ENCODE measurements around the gene MUCL3. TPM values are rescaled to one million over a fixed set of nuclear protein-coding genes. Genes with fewer than 3 reads are reported as not detected.
"Not testable (repeated sequence)": the region's sequence is repeated elsewhere in the genome, so short reads cannot be mapped to it uniquely, and the experiment has no call there.

Gene MUCL3
- total RNA-seq, 1 donor from 2014 or later: not detected

- H3K27me3 Mint-ChIP-seq (ENCODE audit: insufficient read depth): no peaks in the 10 kb centered on the region
- peak overlapping the region; percentile 33 for H3K27ac Mint-ChIP-seq
- no peak for DNase-seq (ENCODE audit: low spot score)
- H3K36me3 Mint-ChIP-seq (ENCODE audit: low read depth): peaks cover 51% of the 10 kb centered on the region
- H3K4me1 Mint-ChIP-seq (ENCODE audit: low read depth): peaks cover 38% of the 10 kb centered on the region
- peak overlapping the region; percentile 94 for H3K4me3 Mint-ChIP-seq
- intact Hi-C loops (cut with micrococcal nuclease): loop anchor here (1.0 to 2.0 kb wide), 4 partner anchors 127 to 233 kb away; no protein-coding TSS in a partner anchor
- no peaks in the 10 kb centered on the region for H3K9me3 Mint-ChIP-seq
These were observed 25.2 kb upstream of the MUCL3 start for GRCh38 chr6:30915591-30915946.

GRCh38 chr6:30917041-30917440, 23.7 kb upstream of the MUCL3 start:
- H3K36me3 Mint-ChIP-seq (ENCODE audit: low read depth): peaks cover 45% of the 10 kb centered on the region
- no peak overlapping the region for H3K4me3 Mint-ChIP-seq
- no peak overlapping the region for H3K27ac Mint-ChIP-seq
- no peaks in the 10 kb centered on the region for H3K9me3 Mint-ChIP-seq
- peaks cover 38% of the 10 kb centered on the region for H3K4me1 Mint-ChIP-seq (ENCODE audit: low read depth)
- intact Hi-C loops (cut with micrococcal nuclease): no loop called here
- H3K27me3 Mint-ChIP-seq (ENCODE audit: insufficient read depth): no peaks in the 10 kb centered on the region
- no peak for DNase-seq (ENCODE audit: low spot score)

GRCh38 chr6:30917487-30917886, 23.3 kb upstream of the MUCL3 start:
- DNase-seq (ENCODE audit: low spot score): no peak
- Mint-ChIP-seq H3K27me3 (ENCODE audit: insufficient read depth) (no peaks in the 10 kb centered on the region), H3K36me3 (ENCODE audit: low read depth) (peaks cover 45% of the 10 kb centered on the region), H3K4me3 (no peak overlapping the region), H3K9me3 (no peaks in the 10 kb centered on the region), H3K4me1 (ENCODE audit: low read depth) (peaks cover 38% of the 10 kb centered on the region), H3K27ac (no peak overlapping the region)
- intact Hi-C loops (cut with micrococcal nuclease): no loop called here

GRCh38 chr6:30918670-30919069, 22.1 kb upstream of the MUCL3 start:
- Mint-ChIP-seq H3K27ac (no peak overlapping the region), H3K4me1 (ENCODE audit: low read depth) (peaks cover 32% of the 10 kb centered on the region), H3K36me3 (ENCODE audit: low read depth) (peaks cover 42% of the 10 kb centered on the region), H3K4me3 (no peak overlapping the region), H3K9me3 (no peaks in the 10 kb centered on the region), H3K27me3 (ENCODE audit: insufficient read depth) (no peaks in the 10 kb centered on the region)
- intact Hi-C loops (cut with micrococcal nuclease): no loop called here
- no peak for DNase-seq (ENCODE audit: low spot score)

GRCh38 chr6:30922447-30922852, 18.3 kb upstream of the MUCL3 start:
- H3K4me3 Mint-ChIP-seq: no peak overlapping the region
- intact Hi-C loops (cut with micrococcal nuclease): no loop called here
- H3K9me3 Mint-ChIP-seq: no peaks in the 10 kb centered on the region
- H3K4me1 Mint-ChIP-seq (ENCODE audit: low read depth): peaks cover 7% of the 10 kb centered on the region
- DNase-seq (ENCODE audit: low spot score): no peak
- H3K27me3 Mint-ChIP-seq (ENCODE audit: insufficient read depth): no peaks in the 10 kb centered on the region
- peaks cover 44% of the 10 kb centered on the region for H3K36me3 Mint-ChIP-seq (ENCODE audit: low read depth)
- H3K27ac Mint-ChIP-seq: no peak overlapping the region

GRCh38 chr6:30924040-30924627, 16.6 kb upstream of the MUCL3 start:
- H3K27ac Mint-ChIP-seq; H3K27me3 Mint-ChIP-seq (ENCODE audit: insufficient read depth); DNase-seq (ENCODE audit: low spot score); H3K4me1 Mint-ChIP-seq (ENCODE audit: low read depth); intact Hi-C loops (cut with micrococcal nuclease); H3K4me3 Mint-ChIP-seq; H3K9me3 Mint-ChIP-seq: not testable (repeated sequence)
- peaks cover 43% of the 10 kb centered on the region for H3K36me3 Mint-ChIP-seq (ENCODE audit: low read depth)

- H3K9me3 Mint-ChIP-seq: peaks cover 4% of the 10 kb centered on the region
- DNase-seq (ENCODE audit: low spot score): no peak
- no peaks in the 10 kb centered on the region for H3K27me3 Mint-ChIP-seq (ENCODE audit: insufficient read depth)
- intact Hi-C loops (cut with micrococcal nuclease): no loop called here
- no peak overlapping the region for H3K27ac Mint-ChIP-seq
- no peaks in the 10 kb centered on the region for H3K4me1 Mint-ChIP-seq (ENCODE audit: low read depth)
- H3K4me3 Mint-ChIP-seq: no peak overlapping the region
- peaks cover 33% of the 10 kb centered on the region for H3K36me3 Mint-ChIP-seq (ENCODE audit: low read depth)
These were observed 14.1 kb upstream of the MUCL3 start for GRCh38 chr6:30926644-30927043.

- H3K4me3 Mint-ChIP-seq; H3K9me3 Mint-ChIP-seq; H3K27ac Mint-ChIP-seq; intact Hi-C loops (cut with micrococcal nuclease); DNase-seq (ENCODE audit: low spot score); H3K4me1 Mint-ChIP-seq (ENCODE audit: low read depth); H3K27me3 Mint-ChIP-seq (ENCODE audit: insufficient read depth): not testable (repeated sequence)
- H3K36me3 Mint-ChIP-seq (ENCODE audit: low read depth): peaks cover 32% of the 10 kb centered on the region
These were observed 13.7 kb upstream of the MUCL3 start for GRCh38 chr6:30927080-30927479.

- Mint-ChIP-seq H3K4me3 (no peak overlapping the region), H3K27ac (no peak overlapping the region), H3K9me3 (peaks cover 4% of the 10 kb centered on the region), H3K36me3 (ENCODE audit: low read depth) (peaks cover 20% of the 10 kb centered on the region), H3K27me3 (ENCODE audit: insufficient read depth) (no peaks in the 10 kb centered on the region), H3K4me1 (ENCODE audit: low read depth) (no peaks in the 10 kb centered on the region)
- DNase-seq (ENCODE audit: low spot score): no peak
- intact Hi-C loops (cut with micrococcal nuclease): no loop called here
These were observed 12.1 kb upstream of the MUCL3 start for GRCh38 chr6:30928677-30929076.

- no peaks in the 10 kb centered on the region for H3K27me3 Mint-ChIP-seq (ENCODE audit: insufficient read depth)
- H3K27ac Mint-ChIP-seq: no peak overlapping the region
- no peak for DNase-seq (ENCODE audit: low spot score)
- intact Hi-C loops (cut with micrococcal nuclease): no loop called here
- H3K36me3 Mint-ChIP-seq (ENCODE audit: low read depth): peaks cover 17% of the 10 kb centered on the region
- no peak overlapping the region for H3K4me3 Mint-ChIP-seq
- H3K9me3 Mint-ChIP-seq: peaks cover 4% of the 10 kb centered on the region
- H3K4me1 Mint-ChIP-seq (ENCODE audit: low read depth): no peaks in the 10 kb centered on the region
These were observed 10.3 kb upstream of the MUCL3 start for GRCh38 chr6:30930506-30930905.

- Mint-ChIP-seq H3K27me3 (ENCODE audit: insufficient read depth) (peaks cover 2% of the 10 kb centered on the region), H3K27ac (no peak overlapping the region), H3K9me3 (peaks cover 4% of the 10 kb centered on the region), H3K4me1 (ENCODE audit: low read depth) (no peaks in the 10 kb centered on the region), H3K36me3 (ENCODE audit: low read depth) (peaks cover 15% of the 10 kb centered on the region), H3K4me3 (no peak overlapping the region)
- intact Hi-C loops (cut with micrococcal nuclease): no loop called here
- no peak for DNase-seq (ENCODE audit: low spot score)
These were observed 9.5 kb upstream of the MUCL3 start for GRCh38 chr6:30931272-30931671.

GRCh38 chr6:30931969-30932645, 8.7 kb upstream of the MUCL3 start, which contains the start of gene SFTA2:
TSS of gene SFTA2 (minus strand) at chr6:30932170. CDS start at chr6:30932096, 74 bp downstream.
- DNase-seq (ENCODE audit: low spot score): no peak
- Mint-ChIP-seq H3K9me3 (peaks cover 4% of the 10 kb centered on the region), H3K4me1 (ENCODE audit: low read depth) (no peaks in the 10 kb centered on the region), H3K27ac (no peak within 1 kb of the TSS), H3K27me3 (ENCODE audit: insufficient read depth) (peaks cover 2% of the 10 kb centered on the region), H3K36me3 (ENCODE audit: low read depth) (peaks cover 9% of the 10 kb centered on the region), H3K4me3 (no peak within 1 kb of the TSS)
- intact Hi-C loops (cut with micrococcal nuclease): no loop called here

GRCh38 chr6:30932665-30933365, 8.0 kb upstream of the MUCL3 start:
- Mint-ChIP-seq H3K4me3 (no peak overlapping the region), H3K27me3 (ENCODE audit: insufficient read depth) (peaks cover 2% of the 10 kb centered on the region), H3K4me1 (ENCODE audit: low read depth) (no peaks in the 10 kb centered on the region), H3K9me3 (peaks cover 4% of the 10 kb centered on the region), H3K36me3 (ENCODE audit: low read depth) (peaks cover 5% of the 10 kb centered on the region), H3K27ac (no peak overlapping the region)
- intact Hi-C loops (cut with micrococcal nuclease): no loop called here
- DNase-seq (ENCODE audit: low spot score): no peak
